C4-2B (cell line): Measurements from ENCODE around the gene ACLY.

Source experiments
- ZFX ChIP-seq: fragments of 450-650 bp; IDR thresholded peaks from 2 replicates; pipeline ENCODE4 v1.6.1; 2017
- TF ChIP-seq, protein P1 (sequence below): fragments of 450-650 bp; conservative IDR thresholded peaks from 2 replicates; pipeline ENCODE4 v1.5.1; 2017; ENCODE audit warnings: mild to moderate bottlenecking

DNA sequence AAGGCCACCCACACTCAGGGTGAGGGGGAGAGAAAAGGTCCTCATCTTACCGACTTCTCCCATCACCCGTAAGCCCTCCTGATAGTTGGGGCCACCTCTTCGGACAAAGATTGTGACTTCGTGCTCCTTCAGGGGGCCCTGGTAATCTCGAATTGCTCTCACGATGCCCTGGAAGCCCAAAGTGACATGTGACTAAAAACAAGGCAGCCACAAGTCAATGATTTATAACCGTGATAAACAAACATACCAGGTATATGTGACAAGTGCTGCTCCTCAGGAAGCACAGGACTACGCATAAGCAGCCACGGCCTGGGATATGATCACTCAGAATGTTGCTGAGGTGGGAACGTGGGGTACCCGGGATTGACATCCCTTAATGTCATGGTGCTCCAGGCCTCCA lies 17.1 kb downstream of the ACLY start:
- TF ChIP-seq, protein P1, sequence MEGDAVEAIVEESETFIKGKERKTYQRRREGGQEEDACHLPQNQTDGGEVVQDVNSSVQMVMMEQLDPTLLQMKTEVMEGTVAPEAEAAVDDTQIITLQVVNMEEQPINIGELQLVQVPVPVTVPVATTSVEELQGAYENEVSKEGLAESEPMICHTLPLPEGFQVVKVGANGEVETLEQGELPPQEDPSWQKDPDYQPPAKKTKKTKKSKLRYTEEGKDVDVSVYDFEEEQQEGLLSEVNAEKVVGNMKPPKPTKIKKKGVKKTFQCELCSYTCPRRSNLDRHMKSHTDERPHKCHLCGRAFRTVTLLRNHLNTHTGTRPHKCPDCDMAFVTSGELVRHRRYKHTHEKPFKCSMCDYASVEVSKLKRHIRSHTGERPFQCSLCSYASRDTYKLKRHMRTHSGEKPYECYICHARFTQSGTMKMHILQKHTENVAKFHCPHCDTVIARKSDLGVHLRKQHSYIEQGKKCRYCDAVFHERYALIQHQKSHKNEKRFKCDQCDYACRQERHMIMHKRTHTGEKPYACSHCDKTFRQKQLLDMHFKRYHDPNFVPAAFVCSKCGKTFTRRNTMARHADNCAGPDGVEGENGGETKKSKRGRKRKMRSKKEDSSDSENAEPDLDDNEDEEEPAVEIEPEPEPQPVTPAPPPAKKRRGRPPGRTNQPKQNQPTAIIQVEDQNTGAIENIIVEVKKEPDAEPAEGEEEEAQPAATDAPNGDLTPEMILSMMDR: no peak
- TF ChIP-seq ZFX: no peak
